ENCODE data around the gene FAM229A.

The FAM229A gene

DNA sequence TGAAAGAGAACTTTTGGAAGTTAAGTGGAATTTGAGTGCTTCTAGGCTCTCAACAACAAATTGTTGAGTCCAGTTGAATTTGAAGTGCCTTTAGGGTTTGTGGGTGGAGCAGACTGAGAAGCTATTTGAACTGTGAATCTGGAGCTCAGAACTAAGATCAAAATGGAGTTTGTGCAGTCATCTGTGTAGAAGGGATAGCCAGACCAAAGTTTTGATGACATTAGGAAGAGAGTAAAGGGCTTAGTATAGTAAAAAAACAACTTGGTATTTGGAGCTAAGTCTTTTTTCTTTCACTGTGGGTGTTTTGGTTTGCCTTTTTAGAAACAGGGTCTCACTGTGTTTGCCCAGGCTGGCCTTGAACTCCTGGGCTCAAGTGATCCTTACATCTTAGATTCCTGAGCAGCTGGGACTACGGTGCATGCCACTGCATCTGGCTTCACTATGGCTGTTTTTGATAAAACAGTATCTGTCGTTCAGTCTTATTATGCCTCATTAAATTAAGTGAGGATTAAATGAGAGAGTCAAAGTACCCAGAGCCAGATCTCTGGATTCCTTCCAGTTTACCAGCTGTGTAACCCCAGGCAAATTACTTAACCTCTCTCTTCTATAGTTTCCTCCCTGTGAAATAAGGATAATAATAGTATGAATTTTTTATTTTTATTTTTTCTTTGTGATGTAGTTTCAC lies 50.4 kb downstream of the FAM229A start:
- no peak for DNase-seq (ENCODE audit: low read depth)
- no peak overlapping the region for H3K4me3 ChIP-seq (ENCODE audit: low read depth, low read length)
- TF ChIP-seq, protein P1, sequence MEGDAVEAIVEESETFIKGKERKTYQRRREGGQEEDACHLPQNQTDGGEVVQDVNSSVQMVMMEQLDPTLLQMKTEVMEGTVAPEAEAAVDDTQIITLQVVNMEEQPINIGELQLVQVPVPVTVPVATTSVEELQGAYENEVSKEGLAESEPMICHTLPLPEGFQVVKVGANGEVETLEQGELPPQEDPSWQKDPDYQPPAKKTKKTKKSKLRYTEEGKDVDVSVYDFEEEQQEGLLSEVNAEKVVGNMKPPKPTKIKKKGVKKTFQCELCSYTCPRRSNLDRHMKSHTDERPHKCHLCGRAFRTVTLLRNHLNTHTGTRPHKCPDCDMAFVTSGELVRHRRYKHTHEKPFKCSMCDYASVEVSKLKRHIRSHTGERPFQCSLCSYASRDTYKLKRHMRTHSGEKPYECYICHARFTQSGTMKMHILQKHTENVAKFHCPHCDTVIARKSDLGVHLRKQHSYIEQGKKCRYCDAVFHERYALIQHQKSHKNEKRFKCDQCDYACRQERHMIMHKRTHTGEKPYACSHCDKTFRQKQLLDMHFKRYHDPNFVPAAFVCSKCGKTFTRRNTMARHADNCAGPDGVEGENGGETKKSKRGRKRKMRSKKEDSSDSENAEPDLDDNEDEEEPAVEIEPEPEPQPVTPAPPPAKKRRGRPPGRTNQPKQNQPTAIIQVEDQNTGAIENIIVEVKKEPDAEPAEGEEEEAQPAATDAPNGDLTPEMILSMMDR (IDR thresholded peaks at IDR 0.05; ENCODE audit: low read depth, low read length, missing control alignments) = no peak

Data from GM12864 (cell line).